ENCODE measurements around the gene CDC45.
"Not testable (repeated sequence)": the region's sequence is repeated elsewhere in the genome, so short reads cannot be mapped to it uniquely, and the experiment has no call there.

CDC45 gene

GRCh38 chr22:19533049-19533626 is 53.4 kb downstream of the CDC45 start:
- no peak for DNase-seq

DNA sequence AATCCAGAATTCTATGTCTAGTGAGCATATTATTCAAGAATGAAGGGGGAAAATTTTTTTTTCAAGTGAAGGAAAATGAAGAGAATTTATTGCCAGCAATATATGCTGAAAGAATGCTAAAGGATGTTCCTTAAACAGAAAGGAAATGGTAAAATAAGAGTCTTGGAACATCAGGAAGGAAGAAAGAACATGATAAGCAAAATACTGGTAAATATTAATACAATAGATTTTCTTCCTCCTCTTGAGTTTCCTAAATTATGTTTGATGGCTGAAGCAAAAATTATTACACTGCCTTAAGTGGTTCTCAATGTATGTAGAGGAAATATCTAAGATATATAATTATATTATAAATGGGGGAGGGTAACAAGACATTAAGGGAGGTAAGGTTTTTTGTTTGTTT is 54.1 kb downstream of the CDC45 start:
- no peak for DNase-seq

DNA sequence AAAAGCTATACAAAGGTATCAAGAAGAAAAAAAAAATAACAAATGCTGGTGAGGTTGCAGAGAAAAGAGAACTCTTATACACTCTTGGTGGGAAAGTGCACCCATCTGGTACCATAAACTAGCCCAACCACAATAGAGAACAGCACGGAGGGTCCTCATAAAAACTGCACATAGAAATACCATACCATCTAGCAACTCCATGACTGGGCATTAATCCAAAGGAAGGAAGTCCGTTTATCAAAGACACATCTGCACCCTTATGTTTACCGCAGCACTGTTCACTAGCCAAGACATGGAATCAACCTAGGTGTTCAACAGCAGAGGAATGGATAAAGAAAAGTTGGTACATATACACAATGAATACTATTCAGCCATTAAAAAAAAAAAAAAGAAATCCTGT is 55.3 kb downstream of the CDC45 start:
- no peak for DNase-seq

DNA sequence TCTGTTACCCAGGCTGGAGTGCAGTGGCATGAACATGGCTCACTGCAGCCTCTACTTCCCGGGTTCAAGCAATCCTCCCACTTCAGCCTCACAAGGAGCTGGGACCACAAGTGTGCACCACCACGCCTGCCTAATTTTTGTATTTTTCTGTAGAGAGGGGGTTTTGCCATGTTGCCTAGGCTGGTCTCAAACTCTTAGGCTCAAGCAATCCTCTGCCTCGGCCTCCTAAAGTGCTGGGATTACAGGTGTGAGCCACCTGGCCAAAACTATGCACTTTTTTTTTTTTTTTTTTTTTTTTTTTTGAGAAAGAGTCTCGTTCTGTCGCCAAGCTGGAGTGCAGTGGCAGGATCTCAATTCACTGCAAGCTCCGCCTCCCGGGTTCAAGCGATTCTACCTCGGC is 56.8 kb downstream of the CDC45 start:
- DNase-seq, result no peak

DNA sequence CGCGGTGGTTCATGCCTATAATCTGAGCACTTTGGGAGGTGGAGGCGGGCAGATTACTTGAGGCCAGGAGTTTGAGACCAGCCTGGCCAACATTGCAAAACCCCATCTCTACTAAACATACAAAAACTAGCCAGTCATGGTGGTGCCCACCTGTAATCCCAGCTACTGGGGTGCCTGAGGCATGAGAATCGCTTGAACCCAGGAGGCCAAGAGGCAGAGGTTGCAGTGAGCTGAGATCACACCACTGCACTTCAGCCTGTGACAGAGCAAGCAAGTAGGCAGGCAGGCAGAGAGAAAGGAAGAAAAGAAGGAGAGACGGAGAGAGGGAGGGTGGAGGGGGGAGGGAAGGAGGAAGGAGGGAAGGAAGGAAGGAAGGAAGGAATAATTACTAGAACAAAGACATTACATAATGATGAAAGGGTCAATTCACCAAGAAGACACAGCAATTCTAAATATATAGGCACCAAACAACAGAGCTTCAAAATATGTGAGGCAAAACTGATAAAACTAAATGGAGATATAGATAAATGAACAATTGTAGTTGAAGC is 58.3 kb downstream of the CDC45 start:
- DNase-seq, result no peak

DNA sequence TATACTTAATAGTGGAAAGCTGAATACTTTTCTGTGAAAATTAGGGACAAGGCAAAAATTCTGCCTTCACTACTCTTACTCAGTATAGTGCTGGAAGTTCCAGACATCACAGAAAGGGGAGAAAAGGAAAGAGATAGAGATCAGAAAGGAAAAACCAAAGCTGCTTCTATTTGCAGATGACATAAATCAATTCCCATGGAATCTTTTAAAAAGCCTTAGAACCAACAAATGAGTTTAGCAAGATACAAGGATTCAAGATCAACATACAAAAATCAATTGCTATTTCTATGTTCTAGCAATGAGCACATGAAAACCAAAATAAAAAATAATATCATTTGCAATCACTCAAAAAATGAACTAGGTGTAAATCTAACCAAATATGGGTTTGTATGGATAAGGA is 60.7 kb downstream of the CDC45 start:
- no peak for DNase-seq

DNA sequence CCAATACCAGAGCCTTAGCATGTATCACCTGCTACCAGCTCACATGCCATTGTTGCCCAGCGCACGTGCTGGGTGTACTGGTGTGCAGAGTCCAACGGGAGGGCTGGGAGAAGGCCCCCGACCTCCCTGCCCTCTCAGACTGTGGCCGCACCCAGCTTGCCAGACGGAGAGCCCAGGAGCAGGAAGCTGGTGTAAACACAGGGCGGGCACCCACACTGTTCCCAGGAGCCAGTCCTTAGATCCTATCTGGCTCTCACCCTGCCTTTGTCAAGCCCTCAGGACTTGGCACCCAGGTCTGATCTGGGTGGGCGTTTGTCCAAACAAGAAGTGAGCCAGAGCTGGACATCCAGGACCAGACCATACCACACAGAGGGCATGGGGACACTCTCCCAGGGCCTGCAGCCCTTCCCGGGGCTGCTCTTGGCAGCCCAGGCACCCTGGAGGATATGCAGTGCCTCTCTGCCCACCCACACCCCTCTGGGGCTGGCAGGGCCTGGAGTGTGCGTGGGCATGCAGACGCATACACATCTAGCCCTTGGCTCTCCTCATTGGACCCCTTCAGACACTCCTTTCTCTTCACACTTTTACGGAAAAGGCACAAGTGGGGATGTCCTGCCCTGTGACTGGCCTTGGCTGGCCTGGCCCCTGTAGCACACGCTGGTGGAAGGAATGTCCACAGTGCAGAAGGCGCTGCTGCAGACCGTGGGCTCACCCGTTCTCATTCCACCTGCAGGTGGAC is 64.4 kb downstream of the CDC45 start:
- DNase-seq, result no peak

DNA sequence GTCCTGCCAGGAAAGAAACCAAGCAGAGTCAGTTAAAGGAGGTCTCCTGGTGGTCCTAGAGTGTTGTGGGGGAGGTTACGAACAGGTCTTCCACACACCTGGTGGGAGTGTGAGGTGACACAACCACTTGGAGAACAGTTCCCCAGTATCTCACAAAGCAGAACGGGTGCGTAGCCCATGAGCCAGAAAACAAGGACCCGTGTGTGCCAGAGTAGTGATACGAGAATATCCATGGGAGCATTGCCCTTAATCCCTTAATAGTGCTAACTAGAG is 66.2 kb downstream of the CDC45 start:
- DNase-seq, result no peak

GRCh38 chr22:19546680-19547079 is 67.0 kb downstream of the CDC45 start:
- DNase-seq, result no peak

GRCh38 chr22:19547620-19548019 is 67.9 kb downstream of the CDC45 start:
- DNase-seq, result no peak

- DNase-seq, result not testable (repeated sequence)
Observed at GRCh38 chr22:19548427-19548826, 68.7 kb downstream of the CDC45 start.

GRCh38 chr22:19548964-19549363 is 69.2 kb downstream of the CDC45 start:
- DNase-seq, result no peak

DNA sequence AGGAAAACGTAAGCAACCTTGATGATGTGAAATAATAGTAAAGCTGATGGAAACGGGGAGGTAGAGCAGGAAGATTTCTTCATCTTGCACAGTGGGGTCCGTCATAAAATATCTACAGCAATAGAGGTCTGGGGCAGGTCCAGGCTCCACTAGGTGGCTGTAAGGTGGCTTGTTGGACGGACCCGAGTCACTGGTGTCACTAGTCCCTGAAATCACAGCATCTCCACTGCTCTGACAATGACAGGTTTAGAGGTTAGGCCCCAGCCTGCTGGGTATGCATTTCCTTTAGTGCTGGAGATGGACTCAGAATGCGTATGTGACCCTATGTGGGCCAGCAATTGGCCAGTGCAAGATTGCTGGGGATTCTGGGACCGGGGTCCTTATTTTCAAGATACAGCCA is 69.7 kb downstream of the CDC45 start:
- no peak for DNase-seq

- DNase-seq, result no peak
Observed at GRCh38 chr22:19550382-19550781, 70.7 kb downstream of the CDC45 start.

DNA sequence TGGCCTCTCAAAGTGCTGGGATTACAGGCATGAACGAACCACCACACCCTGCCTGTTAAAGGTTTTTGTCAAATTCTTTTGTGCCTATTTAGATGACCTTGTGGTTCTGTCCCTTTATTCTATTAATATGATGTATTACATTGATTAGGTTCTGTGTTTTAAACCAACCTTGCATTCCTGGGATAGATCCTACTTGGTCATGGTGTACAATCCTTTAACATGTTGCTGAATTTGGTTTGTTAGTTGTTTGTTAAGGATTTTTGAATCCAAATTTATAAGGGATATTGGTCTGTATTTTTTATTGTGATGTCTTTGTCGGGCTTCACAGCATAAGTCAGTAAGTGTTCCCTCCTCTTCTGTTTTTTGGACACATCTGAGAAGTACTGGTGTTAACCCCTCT is 73.5 kb downstream of the CDC45 start:
- DNase-seq, result no peak

GRCh38 chr22:19554834-19555404 is 75.2 kb downstream of the CDC45 start:
- DNase-seq, result no peak

- DNase-seq, result no peak
Observed at GRCh38 chr22:19555651-19556050, 75.9 kb downstream of the CDC45 start.

- DNase-seq, result no peak
Observed at GRCh38 chr22:19556963-19557545, 77.3 kb downstream of the CDC45 start.

DNA sequence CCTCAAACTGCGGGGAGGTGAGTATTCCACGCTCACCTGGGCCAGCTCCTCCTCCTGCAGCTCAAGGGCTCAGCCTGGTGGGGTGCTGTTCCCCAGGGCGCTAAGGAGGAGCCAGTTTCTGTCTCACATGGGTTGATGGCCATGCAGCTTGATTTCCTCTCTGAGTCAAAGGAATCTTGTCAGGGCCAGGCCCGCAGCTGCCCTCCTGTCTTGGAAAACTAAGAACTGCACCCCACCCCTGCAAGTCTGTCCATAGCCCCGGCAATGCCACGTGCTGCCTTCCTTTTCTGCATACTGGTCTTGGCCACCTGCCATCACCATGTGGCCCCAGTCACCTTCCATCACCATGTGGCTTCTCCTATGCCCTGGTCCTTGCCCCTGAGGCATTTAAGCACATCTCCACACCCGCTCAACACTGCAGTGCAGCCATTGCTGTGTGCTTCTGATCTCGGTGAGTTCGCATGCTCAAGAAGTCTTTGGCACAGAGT is 79.6 kb downstream of the CDC45 start:
- DNase-seq, result no peak

DNA sequence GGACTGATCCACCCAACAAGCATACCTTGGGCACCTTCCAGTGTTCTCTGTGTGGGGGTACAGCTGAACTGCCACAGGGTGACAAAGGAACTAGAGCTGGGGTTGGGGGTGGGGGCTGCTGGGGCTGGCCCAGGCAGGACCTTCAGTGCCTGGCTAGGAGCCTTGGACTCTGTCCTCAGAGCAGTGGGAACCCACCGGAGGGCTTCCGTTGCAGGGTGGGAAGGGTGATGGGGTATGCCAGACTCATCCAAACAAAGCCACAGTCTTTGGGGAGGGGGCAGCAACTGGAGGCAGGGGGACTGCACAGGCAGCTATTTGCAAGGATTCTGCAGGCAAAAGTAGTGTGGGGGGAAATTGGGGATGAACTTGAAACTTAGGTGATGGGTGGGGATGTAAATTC is 80.2 kb downstream of the CDC45 start:
- no peak for DNase-seq

- DNase-seq, result no peak
Observed at GRCh38 chr22:19565382-19566278, 85.9 kb downstream of the CDC45 start.

- no peak for DNase-seq
Observed at GRCh38 chr22:19566279-19567156, 86.8 kb downstream of the CDC45 start.

All from stimulated activated CD4-positive, alpha-beta T cell treated with anti-CD3 and anti-CD28 coated beads, Interleukin-15, amount 100 ng/mL, for 24 hours (primary cell).